Measurements from ENCODE around the gene TMEM167B. TPM values are rescaled to one million over a fixed set of nuclear protein-coding genes. Genes with fewer than 3 reads are reported as not detected.
A peak's percentile ranks its signal among the peaks of the same experiment; 100 is the strongest.

Gene TMEM167B
- total RNA-seq, 1 donor from 2014 or later, result 35.2 TPM

GRCh38 chr1:109083501-109083900 lies 7.1 kb upstream of the TMEM167B start:
- no peak for DNase-seq

GRCh38 chr1:109083923-109084322 lies 6.6 kb upstream of the TMEM167B start:
- DNase-seq, result peak; percentile 22

- DNase-seq, result no peak
Observed at GRCh38 chr1:109084563-109085517, 5.7 kb upstream of the TMEM167B start.

GRCh38 chr1:109089242-109090015 lies 1.1 kb upstream of the TMEM167B start:
- peak; percentile 93 for DNase-seq

- no peak for DNase-seq
Observed at GRCh38 chr1:109091078-109091838, 694 bp downstream of the TMEM167B start.

GRCh38 chr1:109091839-109092193 lies 1.3 kb downstream of the TMEM167B start:
- DNase-seq, result peak; percentile 15

GRCh38 chr1:109094377-109094803 lies 3.8 kb downstream of the TMEM167B start:
- no peak for DNase-seq

- no peak for DNase-seq
Observed at GRCh38 chr1:109094871-109095270, 4.3 kb downstream of the TMEM167B start.

GRCh38 chr1:109095631-109096030 lies 5.1 kb downstream of the TMEM167B start:
- DNase-seq, result no peak

GRCh38 chr1:109096120-109096519 lies 5.6 kb downstream of the TMEM167B start:
- peak; percentile 33 for DNase-seq

GRCh38 chr1:109099938-109100773 lies 9.6 kb downstream of the TMEM167B start:
- DNase-seq, result peak; percentile 99

- DNase-seq, result no peak
Observed at GRCh38 chr1:109104364-109105151, 14.0 kb downstream of the TMEM167B start.

GRCh38 chr1:109105881-109106280 lies 15.3 kb downstream of the TMEM167B start:
- no peak for DNase-seq

GRCh38 chr1:109107785-109108184 lies 17.2 kb downstream of the TMEM167B start:
- no peak for DNase-seq

- DNase-seq, result no peak
Observed at GRCh38 chr1:109109906-109110305, 19.3 kb downstream of the TMEM167B start.

- no peak for DNase-seq
Observed at GRCh38 chr1:109111386-109112055, 21.0 kb downstream of the TMEM167B start.

- DNase-seq, result peak; percentile 28
Observed at GRCh38 chr1:109112056-109112651, 21.6 kb downstream of the TMEM167B start.

- DNase-seq, result peak; percentile 94
Observed at GRCh38 chr1:109112652-109113285, 22.2 kb downstream of the TMEM167B start.

Measured in tongue (tissue), 2 donors.